Activated naive CD4-positive, alpha-beta T cell treated with anti-CD3 and anti-CD28 coated beads, Interleukin-2, amount 10 ng/mL, durations not matched to agents 7 days and 5 days (primary cell): ENCODE data around the gene LRRC4.

Experiments
- CTCF ChIA-PET: fragments of 350-600 bp; sonication (Branson Sonifier 250); formaldehyde crosslinking; loops from one replicate; lab custom pipeline; 2021; ENCODE audit warnings: antibody characterized with exemption; lab: Charles Lee
- DNase-seq: peaks from one replicate; pipeline ENCODE4 v3.0.0-alpha.2; 2020
- H3K27ac Mint-ChIP-seq: one replicate; pipeline ENCODE4 v1.8.0; 2021; ENCODE audit warnings: mild to moderate bottlenecking, moderate library complexity, mixed read lengths
- H3K27me3 Mint-ChIP-seq: one replicate; pipeline ENCODE4 v1.8.0; 2021; ENCODE audit warnings: mild to moderate bottlenecking, mixed read lengths
- H3K36me3 Mint-ChIP-seq: one replicate; pipeline ENCODE4 v1.8.0; 2021; ENCODE audit warnings: mixed read lengths
- H3K4me1 Mint-ChIP-seq: one replicate; pipeline ENCODE4 v1.8.0; 2021; ENCODE audit warnings: mixed read lengths
- H3K4me3 Mint-ChIP-seq: one replicate; pipeline ENCODE4 v1.8.0; 2021; ENCODE audit warnings: mild to moderate bottlenecking, moderate library complexity, mixed read lengths
- H3K9me3 Mint-ChIP-seq: one replicate; pipeline ENCODE4 v1.8.0; 2021; ENCODE audit warnings: mixed read lengths

LRRC4 gene

GRCh38 chr7:128004623-128005022 lies 26.6 kb downstream of the LRRC4 start:
- Mint-ChIP-seq H3K4me3 (no peak overlapping the region), H3K27me3 (no peaks in the 10 kb centered on the region), H3K4me1 (peaks cover 16% of the 10 kb centered on the region), H3K27ac (no peak overlapping the region), H3K36me3 (peaks cover 10% of the 10 kb centered on the region), H3K9me3 (no peaks in the 10 kb centered on the region)
- no peak for DNase-seq
- CTCF ChIA-PET: no interaction called here

- Mint-ChIP-seq H3K4me3 (no peak overlapping the region), H3K4me1 (peaks cover 16% of the 10 kb centered on the region), H3K27me3 (no peaks in the 10 kb centered on the region), H3K27ac (peak overlapping the region; percentile 38), H3K36me3 (peaks cover 10% of the 10 kb centered on the region), H3K9me3 (no peaks in the 10 kb centered on the region)
- DNase-seq: no peak
- CTCF ChIA-PET: no interaction called here
Observed at GRCh38 chr7:128003787-128004186, 27.4 kb downstream of the LRRC4 start.

GRCh38 chr7:128003167-128003566 lies 28.1 kb downstream of the LRRC4 start:
- Mint-ChIP-seq H3K4me3 (no peak overlapping the region), H3K36me3 (peaks cover 12% of the 10 kb centered on the region), H3K27me3 (no peaks in the 10 kb centered on the region), H3K4me1 (peaks cover 16% of the 10 kb centered on the region), H3K9me3 (no peaks in the 10 kb centered on the region), H3K27ac (no peak overlapping the region)
- CTCF ChIA-PET: no interaction called here
- no peak for DNase-seq

- CTCF ChIA-PET: interaction anchor here (1.0 kb wide), 1 partner anchor 27 kb away, joined by 3 read pairs; no protein-coding TSS in a partner anchor
- H3K4me1 Mint-ChIP-seq: peaks cover 16% of the 10 kb centered on the region
Observed at GRCh38 chr7:128000854-128001265, 30.4 kb downstream of the LRRC4 start.

GRCh38 chr7:128000048-128000447 lies 31.2 kb downstream of the LRRC4 start:
- CTCF ChIA-PET: interaction anchor here (0.6 kb wide), 1 partner anchor 1143 kb away, joined by 5 read pairs; no protein-coding TSS in a partner anchor
- Mint-ChIP-seq H3K27me3 (no peaks in the 10 kb centered on the region), H3K9me3 (no peaks in the 10 kb centered on the region), H3K4me1 (peaks cover 14% of the 10 kb centered on the region), H3K36me3 (peaks cover 16% of the 10 kb centered on the region), H3K27ac (no peak overlapping the region), H3K4me3 (no peak overlapping the region)
- DNase-seq: no peak

More at GRCh38 chr7:128000854-128001265, 30.4 kb downstream of the LRRC4 start:
- no peak for DNase-seq
- Mint-ChIP-seq H3K27ac (no peak overlapping the region), H3K36me3 (peaks cover 16% of the 10 kb centered on the region), H3K9me3 (no peaks in the 10 kb centered on the region), H3K27me3 (no peaks in the 10 kb centered on the region), H3K4me3 (no peak overlapping the region)

- H3K4me1 Mint-ChIP-seq: peaks cover 6% of the 10 kb centered on the region
- CTCF ChIA-PET: interaction anchor here (0.7 kb wide), 1 partner anchor 383 kb away, joined by 3 read pairs; no protein-coding TSS in a partner anchor
- no peak for DNase-seq
- H3K4me3 Mint-ChIP-seq: no peak overlapping the region
- H3K27ac Mint-ChIP-seq: no peak overlapping the region
- no peaks in the 10 kb centered on the region for H3K27me3 Mint-ChIP-seq
- H3K9me3 Mint-ChIP-seq: no peaks in the 10 kb centered on the region
- peaks cover 20% of the 10 kb centered on the region for H3K36me3 Mint-ChIP-seq
Observed at GRCh38 chr7:127998671-127999070, 32.6 kb downstream of the LRRC4 start.

- H3K27me3 Mint-ChIP-seq: no peaks in the 10 kb centered on the region
- H3K9me3 Mint-ChIP-seq: no peaks in the 10 kb centered on the region
- DNase-seq: no peak
- CTCF ChIA-PET: no interaction called here
- H3K4me1 Mint-ChIP-seq: no peaks in the 10 kb centered on the region
- no peak overlapping the region for H3K27ac Mint-ChIP-seq
- peaks cover 29% of the 10 kb centered on the region for H3K36me3 Mint-ChIP-seq
- H3K4me3 Mint-ChIP-seq: no peak overlapping the region
Observed at GRCh38 chr7:127997226-127997922, 33.9 kb downstream of the LRRC4 start.

GRCh38 chr7:127996253-127997071 lies 34.8 kb downstream of the LRRC4 start:
- H3K27me3 Mint-ChIP-seq: no peaks in the 10 kb centered on the region
- peaks cover 29% of the 10 kb centered on the region for H3K36me3 Mint-ChIP-seq
- H3K27ac Mint-ChIP-seq: no peak overlapping the region
- no peak overlapping the region for H3K4me3 Mint-ChIP-seq
- DNase-seq: no peak
- no peaks in the 10 kb centered on the region for H3K4me1 Mint-ChIP-seq
- CTCF ChIA-PET: no interaction called here
- H3K9me3 Mint-ChIP-seq: no peaks in the 10 kb centered on the region

GRCh38 chr7:127995881-127996215 lies 35.4 kb downstream of the LRRC4 start:
- no peaks in the 10 kb centered on the region for H3K4me1 Mint-ChIP-seq
- no peaks in the 10 kb centered on the region for H3K27me3 Mint-ChIP-seq
- DNase-seq: no peak
- no peak overlapping the region for H3K27ac Mint-ChIP-seq
- peaks cover 30% of the 10 kb centered on the region for H3K36me3 Mint-ChIP-seq
- H3K9me3 Mint-ChIP-seq: no peaks in the 10 kb centered on the region
- CTCF ChIA-PET: interaction anchor here (1.1 kb wide), 1 partner anchor 10 kb away, joined by 3 read pairs; no protein-coding TSS in a partner anchor
- H3K4me3 Mint-ChIP-seq: no peak overlapping the region

- Mint-ChIP-seq H3K36me3 (peaks cover 27% of the 10 kb centered on the region), H3K4me1 (no peaks in the 10 kb centered on the region), H3K27ac (no peak overlapping the region), H3K9me3 (no peaks in the 10 kb centered on the region), H3K4me3 (no peak overlapping the region), H3K27me3 (no peaks in the 10 kb centered on the region)
- DNase-seq: no peak
- CTCF ChIA-PET: interaction anchor here (1.1 kb wide), 1 partner anchor 10 kb away, joined by 3 read pairs; no protein-coding TSS in a partner anchor
Observed at GRCh38 chr7:127995156-127995880, 35.9 kb downstream of the LRRC4 start.

GRCh38 chr7:127993987-127994386 lies 37.2 kb downstream of the LRRC4 start:
- Mint-ChIP-seq H3K36me3 (peaks cover 24% of the 10 kb centered on the region), H3K27ac (no peak overlapping the region), H3K4me1 (no peaks in the 10 kb centered on the region), H3K27me3 (no peaks in the 10 kb centered on the region), H3K4me3 (no peak overlapping the region), H3K9me3 (no peaks in the 10 kb centered on the region)
- DNase-seq: no peak
- CTCF ChIA-PET: no interaction called here

GRCh38 chr7:127993317-127993716 lies 37.9 kb downstream of the LRRC4 start:
- Mint-ChIP-seq H3K9me3 (no peaks in the 10 kb centered on the region), H3K4me3 (no peak overlapping the region), H3K27me3 (no peaks in the 10 kb centered on the region), H3K27ac (no peak overlapping the region), H3K4me1 (no peaks in the 10 kb centered on the region), H3K36me3 (peaks cover 23% of the 10 kb centered on the region)
- CTCF ChIA-PET: no interaction called here
- DNase-seq: no peak

- Mint-ChIP-seq H3K27ac (no peak overlapping the region), H3K4me1 (peaks cover 3% of the 10 kb centered on the region), H3K9me3 (no peaks in the 10 kb centered on the region), H3K27me3 (no peaks in the 10 kb centered on the region), H3K4me3 (no peak overlapping the region), H3K36me3 (peaks cover 16% of the 10 kb centered on the region)
- no peak for DNase-seq
- CTCF ChIA-PET: no interaction called here
Observed at GRCh38 chr7:127988751-127989150, 42.5 kb downstream of the LRRC4 start.
